Heart right ventricle (tissue), 16 donors: ENCODE measurements around the gene RIBC2. TPM values are rescaled to one million over a fixed set of nuclear protein-coding genes. Genes with fewer than 3 reads are reported as not detected.

Experiments
- ATAC-seq, 8 donors: fragments of 200-7000 bp; cut with Tn5 transposase; one replicate each; pipeline ENCODE4 v1.9.1; 2020; ENCODE audit warnings: mild to moderate bottlenecking in 8 of 8, moderate library complexity in 8 of 8, moderate number of reproducible peaks in 1 of 8
- DNase-seq, 2 donors: peaks; one replicate each; pipeline ENCODE4 v3.0.0-alpha.2; 2020
- H3K27ac ChIP-seq, 10 donors: fragments of 200-600 bp; sonication (generic) in 2 of 10; one replicate each; pipeline versions ENCODE4 v1.5.0 to v1.8.0; 2020 to 2022; ENCODE audit warnings: mild to moderate bottlenecking in 3 of 10
- H3K27me3 ChIP-seq, 7 donors: fragments of 200-600 bp; one replicate each; pipeline ENCODE4 v1.8.0; 2021 to 2022; ENCODE audit warnings: mild to moderate bottlenecking in 2 of 7
- H3K36me3 ChIP-seq, 9 donors: fragments of 200-600 bp; sonication (generic) in 1 of 9; one replicate each; pipeline versions ENCODE4 v1.5.0 to v1.8.0; 2020 to 2022; ENCODE audit warnings: mild to moderate bottlenecking in 2 of 9
- H3K4me1 ChIP-seq, 9 donors: fragments of 200-600 bp; sonication (generic) in 1 of 9; one replicate each; pipeline versions ENCODE4 v1.5.0 to v1.8.0; 2020 to 2022; ENCODE audit warnings: mild to moderate bottlenecking in 4 of 9
- H3K4me3 ChIP-seq, 10 donors: fragments of 200-600 bp; sonication (generic) in 2 of 10; one replicate each; pipeline versions ENCODE4 v1.5.0 to v1.8.0; 2020 to 2022; ENCODE audit warnings: mild to moderate bottlenecking in 7 of 10, moderate library complexity in 2 of 10
- H3K9me3 ChIP-seq, 11 donors: fragments of 200-600 bp in 10 of 11; sonication (generic) in 2 of 11; one replicate each; pipeline versions ENCODE4 v1.5.0 to v1.8.0; 2013 to 2022; ENCODE audit warnings: mild to moderate bottlenecking in 2 of 11, control low read depth in 1 of 11, moderate library complexity in 1 of 11
- CTCF ChIP-seq, 9 donors: fragments of 200-600 bp; sonication (generic) in 2 of 9; IDR thresholded peaks; one replicate each; pipeline versions ENCODE4 v1.5.0 to v1.8.0; 2021 to 2022; ENCODE audit warnings: antibody characterized with exemption in 9 of 9, mild to moderate bottlenecking in 5 of 9, moderate library complexity in 1 of 9
- WGBS, 2 donors: extraction: QIAGEN DNeasy Blood & Tissue Kit; methylation state at CpG; one replicate each; pipeline ENCODE4 v1.1.7; 2013; ENCODE audit warnings: inconsistent platforms in 1 of 2; 5-methylcytosine and 5-hydroxymethylcytosine counted together
- intact Hi-C, 10 donors: fragments of 100-400 bp; cut with DNase I; formaldehyde crosslinking; loops; one replicate each; pipeline versions ENCODE4 v1.11.1 to v1.14.2; 2022
- polyA plus RNA-seq, 2 donors: library from polyadenylated mRNA; stranded (reverse); fragments of 200-250 nt; gene quantifications; one replicate each; pipeline ENCODE4 v1.2.3, GENCODE V29; 2013
- total RNA-seq, 10 donors: library from RNA; stranded (reverse); fragmentation: NEBNext Ultra II Directional in 3 of 10; extraction: Animal tissue kit (Norgen Biotek cat#: 25700) in 3 of 10; gene quantifications; one replicate each; pipeline versions ENCODE4 v1.2.1 to v1.2.4, GENCODE V29; 2021 to 2023
- donor health status: Arrhythmogenic right ventricular cardiomyopathy.
- donor health status: ischemic (EF 13 %, LVEDD 7.1; RV severe dilation, severe dysfunction).
- donor health status: healthy with polysubstance abuse.
- donor health status: DM: no; HTN: yes; CAD: no.
- donor health status: DM: no; HTN: no; CAD: no.
- donor health status: ischemic (EF 25% LVEDD 6.9; RV normal size, moderate dysfunction).
- donor health status: ischemic (EF 25% LVEDD 5.7; RV mildly dilated, moderate dysfunction).
- donor health status: healthy.
- donor health status: DM: yes; HTN: yes; CAD: no.
- donor health status: Ischemic cardiomyopathy.
- donor health status: ischemic (EF 35%, LVEDD 5.7; RV mildly dilated, moderate dysfunction).
- donor health status: nonischemic (EF 11% LVEDD 7.7; RV severe dilation, severe dysfunction).
- donor health status: DM: yes; HTN: yes; CAD: no.
- donor health status: PGD.
- donor health status: ischemic (EF 29% LVEDD 5.4; RV normal size, mild dysfunction).
- donor health status: nonischemic (EF 23%, LVEDD 6.1; RV moderate dilation, normal function).

The RIBC2 gene
- total and polyA plus RNA-seq, 12 donors = 0.06 to 1.2 (median 0.20) TPM; not detected in 9

GRCh38 chr22:45481661-45482060 is 68.2 kb downstream of the RIBC2 start:
- peaks cover 0 to 10% (median 0%) of the 10 kb centered on the region in 9 donors for H3K4me1 ChIP-seq
- ATAC-seq (no peak), DNase-seq (no peak)
- 76 to 77% methylated on average over 5 of the region's 5 CpGs for WGBS, 2 donors
- peaks cover 0 to 7% (median 0%) of the 10 kb centered on the region in 11 donors for H3K9me3 ChIP-seq
- H3K4me3 ChIP-seq = no peak overlapping the region
- no peak for TF ChIP-seq CTCF (IDR thresholded peaks at IDR 0.05)
- intact Hi-C loops = no loop called here
- no peaks in the 10 kb centered on the region for H3K36me3 ChIP-seq
- H3K27me3 ChIP-seq = peaks cover 0 to 7% (median 4%) of the 10 kb centered on the region in 7 donors
- H3K27ac ChIP-seq = no peak overlapping the region

Other genes with a start within 250 kb of the RIBC2 start
- 10 to 100 TPM; 10.7 to 21.2 (median 15.3) TPM for gene NUP50, start 249.8 kb upstream of the RIBC2 start, total RNA-seq
- gene NUP50, start 249.8 kb upstream of the RIBC2 start, polyA plus RNA-seq = 10 to 100 TPM in 1 of 2 donors, 1 to 10 TPM in 1; 5.7 to 11.4 TPM
- gene KIAA0930, start 172.8 kb upstream of the RIBC2 start, total RNA-seq = 10 to 100 TPM; 12.2 to 48.3 (median 16.9) TPM
- gene KIAA0930, start 172.8 kb upstream of the RIBC2 start, polyA plus RNA-seq = 10 to 100 TPM in 1 of 2 donors, 1 to 10 TPM in 1; 9.1 to 16.2 TPM
- not detected for gene UPK3A, start 128.7 kb upstream of the RIBC2 start, total RNA-seq
- gene UPK3A, start 128.7 kb upstream of the RIBC2 start, polyA plus RNA-seq = under 1 TPM in 1 of 2 donors, not detected in 1; 0.48 TPM
- 10 to 100 TPM; 10.4 to 30.8 (median 16.3) TPM for gene FAM118A, start 103.8 kb upstream of the RIBC2 start, total RNA-seq
- 10 to 100 TPM; 10.2 to 35.7 TPM for gene FAM118A, start 103.8 kb upstream of the RIBC2 start, polyA plus RNA-seq
- under 1 TPM in 1 of 10 donors, not detected in 9; 0.05 TPM for gene SMC1B, start 94 bp upstream of the RIBC2 start, total RNA-seq
- not detected for gene SMC1B, start 94 bp upstream of the RIBC2 start, polyA plus RNA-seq
- 100 to 1,000 TPM in 1 of 10 donors, 10 to 100 TPM in 9; 31.3 to 126 (median 51.0) TPM for gene FBLN1, start 89.2 kb downstream of the RIBC2 start, total RNA-seq
- gene FBLN1, start 89.2 kb downstream of the RIBC2 start, polyA plus RNA-seq = 10 to 100 TPM; 36.4 to 77.0 TPM